Small intestine (tissue), 16 donors: ENCODE measurements around the gene TELO2. TPM values are rescaled to one million over a fixed set of nuclear protein-coding genes. Genes with fewer than 3 reads are reported as not detected.

ENCODE experiments used
- DNase-seq, 2 donors: peaks; one replicate each; pipeline versions ENCODE4 v3.0.0 to v3.0.0-alpha.2; 2013
- FAIRE-seq: peaks from 2 replicates; lab custom pipeline; 2012; peaks lifted over from hg19 to GRCh38; lab: Jason Lieb, UNC
- H3K27ac ChIP-seq, 3 donors: one replicate each; pipeline ENCODE4 v1.5.1; 2013; ENCODE audit warnings: low read length in 2 of 3, mild to moderate bottlenecking in 2 of 3, control low read depth in 1 of 3, inconsistent platforms in 1 of 3, low read depth in 1 of 3, moderate library complexity in 1 of 3
- H3K27me3 ChIP-seq, 3 donors: one replicate each; pipeline ENCODE4 v1.6.1; 2013; ENCODE audit warnings: low read length in 3 of 3, inconsistent platforms in 1 of 3; ENCODE audit not compliant: control insufficient read depth in 3 of 3, insufficient read depth in 3 of 3
- H3K36me3 ChIP-seq, 3 donors: one replicate each; pipeline ENCODE4 v1.6.1; 2013; ENCODE audit warnings: low read length in 3 of 3, inconsistent platforms in 1 of 3, low read depth in 1 of 3, mild to moderate bottlenecking in 1 of 3, moderate library complexity in 1 of 3; ENCODE audit not compliant: control insufficient read depth in 3 of 3, insufficient read depth in 2 of 3
- H3K4me1 ChIP-seq, 3 donors: one replicate each; pipeline ENCODE4 v1.6.1; 2013; ENCODE audit warnings: low read length in 2 of 3, inconsistent platforms in 1 of 3, low read depth in 1 of 3, mild to moderate bottlenecking in 1 of 3, moderate library complexity in 1 of 3; ENCODE audit not compliant: control insufficient read depth in 3 of 3, insufficient read depth in 2 of 3
- H3K4me3 ChIP-seq, 3 donors: one replicate each; pipeline ENCODE4 v1.5.1; 2013; ENCODE audit warnings: low read length in 3 of 3, control low read depth in 1 of 3, inconsistent platforms in 1 of 3, low read depth in 1 of 3, mild to moderate bottlenecking in 1 of 3, moderate library complexity in 1 of 3
- H3K9me3 ChIP-seq, 2 donors: one replicate each; pipeline ENCODE4 v1.6.1; 2013; ENCODE audit warnings: low read depth in 1 of 2, low read length in 1 of 2; ENCODE audit not compliant: control insufficient read depth in 2 of 2, insufficient read depth in 1 of 2
- WGBS, 3 donors: extraction: QIAGEN DNeasy Blood & Tissue Kit; methylation state at CpG; one replicate each; pipeline ENCODE4 v1.1.7; 2013; 5-methylcytosine and 5-hydroxymethylcytosine counted together
- long read RNA-seq, 10 donors: transcript quantifications; one replicate each; lab custom pipeline, GENCODE V29; 2026
- polyA plus RNA-seq, 4 donors: library from polyadenylated mRNA; stranded (reverse) in 3 of 4; unstranded in 1 of 4; fragments of 200-250 nt in 3 of 4; fragments of 120-200 nt in 1 of 4; gene quantifications; one replicate each; pipeline versions ENCODE4 v1.2.1 to v1.2.3, GENCODE V29; 2013
- donor health status: healthy with polysubstance abuse.
- donor health status: control.
- donor health status: control.
- donor health status: Bipolar disorder and iron deficiency.
- donor health status: healthy.

Gene TELO2
- polyA plus RNA-seq = 10 to 100 TPM; 41.3 to 50.3 (median 44.7) TPM
- long read RNA-seq, donor 1 = 0 reads
- long read RNA-seq, donor 2 = 0 reads
- long read RNA-seq, donor 3 = 0 reads
- long read RNA-seq, donor 4, partial matches to known transcripts = 0 of 1 reads
- long read RNA-seq, donor 4, other reads (novel, unspliced or antisense) = 0 of 1 reads
- long read RNA-seq, donor 5, partial matches to known transcripts = 0 of 2 reads
- long read RNA-seq, donor 5, other reads (novel, unspliced or antisense) = 0 of 2 reads
- long read RNA-seq, donor 6 = 0 reads
- long read RNA-seq, donor 7, partial matches to known transcripts = 0 of 6 reads
- long read RNA-seq, donor 7, other reads (novel, unspliced or antisense) = 0 of 6 reads
- long read RNA-seq, donor 8 = 0 reads
- long read RNA-seq, donor 9, partial matches to known transcripts = 9 of 9 reads
- long read RNA-seq, donor 9, other reads (novel, unspliced or antisense) = 0 of 9 reads
- long read RNA-seq, donor 10, partial matches to known transcripts = 0 of 2 reads
- long read RNA-seq, donor 10, other reads (novel, unspliced or antisense) = 0 of 2 reads

GRCh38 chr16:1492923-1493745, at the start of gene TELO2:
TSS of gene TELO2 (plus strand) at chr16:1493360. CDS start at chr16:1494282, 922 bp downstream.
- H3K27ac ChIP-seq = peak within 1 kb of the TSS; percentile 61 to 95 (median 84)
- DNase-seq (peak; percentile 83 to 93), FAIRE-seq (no peak)
- no peaks in the 10 kb centered on the region for H3K27me3 ChIP-seq
- peak within 1 kb of the TSS; percentile 78 to 80 (median 79) for H3K4me3 ChIP-seq
- no peaks in the 10 kb centered on the region for H3K9me3 ChIP-seq
- peaks cover 0 to 19% (median 0%) of the 10 kb centered on the region in 3 donors for H3K4me1 ChIP-seq
- peaks cover 0 to 38% (median 3%) of the 10 kb centered on the region in 3 donors for H3K36me3 ChIP-seq
- WGBS, 3 donors = 0 to 1% (median 1%) methylated on average over 53 to 89 of the region's 89 CpGs

GRCh38 chr16:1443403-1443973, 49.7 kb upstream of the TELO2 start:
- WGBS, 3 donors = 69 to 80% (median 77%) methylated on average over 23 to 38 of the region's 38 CpGs
- FAIRE-seq = no peak
- DNase-seq = no peak
- H3K4me1 ChIP-seq = no peaks in the 10 kb centered on the region
- no peaks in the 10 kb centered on the region for H3K27me3 ChIP-seq
- no peak overlapping the region for H3K27ac ChIP-seq
- H3K9me3 ChIP-seq = no peaks in the 10 kb centered on the region
- H3K36me3 ChIP-seq = peaks cover under 1 to 34% (median 3%) of the 10 kb centered on the region in 3 donors
- no peak overlapping the region for H3K4me3 ChIP-seq

DNA sequence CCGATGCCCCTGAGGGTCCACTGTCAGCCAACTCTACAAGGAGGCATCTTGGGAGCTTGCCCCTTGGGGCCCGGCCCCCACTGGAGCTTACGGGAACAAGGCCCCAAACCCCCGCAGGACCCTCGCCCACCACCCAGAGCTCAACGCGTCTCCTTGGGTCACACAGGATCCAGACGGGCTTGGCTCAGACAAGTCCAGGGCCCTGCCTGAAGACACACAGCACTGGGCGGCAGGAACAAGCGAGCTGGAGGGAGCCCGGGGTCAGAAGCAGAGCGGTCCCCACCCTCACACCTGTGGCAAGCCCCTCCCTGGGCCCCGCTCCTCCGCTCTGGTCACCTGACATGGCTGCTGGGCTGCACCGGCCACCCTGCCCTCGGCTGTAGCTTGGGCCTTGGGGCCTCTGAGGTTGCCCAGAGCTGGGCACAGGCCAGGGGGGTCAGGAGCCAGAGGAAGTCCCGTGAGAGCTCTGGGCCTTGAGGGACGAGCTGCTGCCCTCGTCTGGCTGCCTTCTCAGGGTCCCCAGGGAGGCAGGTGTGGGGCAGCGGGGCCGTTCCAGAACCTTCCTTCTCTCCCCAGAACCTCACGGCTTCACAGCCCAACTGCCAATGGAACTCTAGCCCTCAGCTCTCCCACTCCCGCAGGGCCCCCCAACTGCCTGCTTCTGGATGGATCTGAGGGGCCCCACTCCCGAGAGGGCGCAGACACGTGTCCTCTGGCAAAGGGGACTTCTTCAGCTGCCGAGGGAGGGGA, 49.0 kb upstream of the TELO2 start, which contains the start of gene CCDC154:
Gene CCDC154, minus strand, starts transcription at position 577 of the 750 bp plus-strand sequence. Its CDS starts 234 bp downstream, at position 343.
- Histone ChIP-seq H3K36me3 (peaks cover 3 to 40% (median 3%) of the 10 kb centered on the region in 3 donors), H3K4me3 (no peak within 1 kb of the TSS), H3K4me1 (no peaks in the 10 kb centered on the region), H3K27ac (no peak within 1 kb of the TSS), H3K9me3 (no peaks in the 10 kb centered on the region), H3K27me3 (no peaks in the 10 kb centered on the region)
- FAIRE-seq (no peak), DNase-seq (no peak)
- 67 to 79% (median 76%) methylated on average over 23 to 27 of the region's 27 CpGs for WGBS, 3 donors

GRCh38 chr16:1444730-1445517, 48.2 kb upstream of the TELO2 start:
- Histone ChIP-seq H3K4me3 (no peak overlapping the region), H3K36me3 (peaks cover 3 to 48% (median 3%) of the 10 kb centered on the region in 3 donors), H3K27me3 (no peaks in the 10 kb centered on the region), H3K9me3 (no peaks in the 10 kb centered on the region), H3K27ac (no peak overlapping the region), H3K4me1 (no peaks in the 10 kb centered on the region)
- 83 to 86% (median 86%) methylated on average over 45 to 48 of the region's 48 CpGs for WGBS, 3 donors
- DNase-seq (no peak), FAIRE-seq (no peak)

- no peak for DNase-seq
- H3K36me3 ChIP-seq = peaks cover 3 to 55% (median 5%) of the 10 kb centered on the region in 3 donors
- WGBS, 3 donors = 87 to 90% (median 87%) methylated on average over 20 to 25 of the region's 25 CpGs
- H3K27me3 ChIP-seq = no peaks in the 10 kb centered on the region
- no peak overlapping the region for H3K27ac ChIP-seq
- H3K4me3 ChIP-seq = no peak overlapping the region
- H3K9me3 ChIP-seq = no peaks in the 10 kb centered on the region
- H3K4me1 ChIP-seq = no peaks in the 10 kb centered on the region
- no peak for FAIRE-seq
These were observed 47.5 kb upstream of the TELO2 start for GRCh38 chr16:1445518-1446203.

DNA sequence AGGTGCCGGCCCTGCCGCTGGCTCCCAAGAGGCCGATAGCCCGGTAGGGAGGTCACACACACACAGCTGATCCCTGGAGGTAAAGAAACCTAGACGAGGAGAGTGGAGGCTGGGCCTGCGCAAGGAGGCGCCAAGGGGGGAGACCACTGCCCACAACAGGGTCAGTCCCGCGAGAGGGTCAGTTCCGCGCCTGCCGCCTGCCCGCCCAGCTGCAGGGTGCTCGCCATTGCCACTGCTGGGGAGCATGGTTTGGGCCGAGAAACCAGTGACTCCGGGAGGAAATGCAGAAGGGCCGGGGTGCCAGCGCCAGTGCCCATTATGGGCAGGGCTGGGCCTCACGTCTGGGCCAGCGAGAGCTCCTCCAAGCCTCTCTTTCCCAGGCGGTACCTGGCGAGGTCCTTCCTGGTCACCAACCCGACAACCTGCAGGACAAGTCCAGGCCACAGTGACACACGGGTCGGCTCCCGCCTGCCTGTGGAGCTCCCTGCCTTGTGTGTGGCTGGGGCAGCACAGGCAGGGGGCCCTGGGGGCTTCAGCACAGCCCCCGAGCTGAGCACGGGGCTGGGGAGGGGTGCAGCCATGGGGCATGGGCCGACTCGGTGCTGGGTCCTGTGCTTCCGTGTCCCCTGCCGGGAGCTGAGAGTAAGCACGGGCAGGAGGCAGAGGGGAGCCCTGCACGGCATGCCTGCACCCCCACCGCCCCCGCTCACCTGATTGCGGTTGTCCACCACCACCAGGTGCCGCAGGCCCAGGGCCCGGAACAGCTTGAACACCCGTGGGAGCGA, 46.7 kb upstream of the TELO2 start:
- Histone ChIP-seq H3K4me3 (no peak overlapping the region), H3K4me1 (no peaks in the 10 kb centered on the region), H3K36me3 (peaks cover 5 to 64% (median 6%) of the 10 kb centered on the region in 3 donors), H3K27ac (no peak overlapping the region), H3K27me3 (no peaks in the 10 kb centered on the region), H3K9me3 (no peaks in the 10 kb centered on the region)
- 91 to 94% (median 93%) methylated on average over 35 to 41 of the region's 41 CpGs for WGBS, 3 donors
- no peak for DNase-seq
- no peak for FAIRE-seq
